GM12873 (cell line): ENCODE results near the gene TOM1L2.

Experiments
- CTCF ChIP-seq: IDR thresholded peaks from 2 replicates; pipeline ENCODE4 v1.5.1; 2012; ENCODE audit warnings: low read depth, mild to moderate bottlenecking, moderate library complexity, low read length, control low read depth; ENCODE audit not compliant: insufficient read depth; ENCODE audit errors: missing control alignments

The TOM1L2 gene

GRCh38 chr17:17972126-17972951 is at the start of gene TOM1L2, which contains the start of gene DRC3:
TOM1L2 (minus strand) TSS chr17:17972400; CDS start chr17:17972313, 87 bp downstream.
DRC3 (plus strand) TSS chr17:17972862; CDS start chr17:17977599, 4,737 bp downstream.
- no peak for TF ChIP-seq CTCF

- TF ChIP-seq CTCF: no peak
These were observed 49.2 kb upstream of the TOM1L2 start for GRCh38 chr17:18021372-18021771.

GRCh38 chr17:18020971-18021370 is 48.8 kb upstream of the TOM1L2 start:
- no peak for TF ChIP-seq CTCF

- no peak for TF ChIP-seq CTCF
These were observed 47.6 kb upstream of the TOM1L2 start for GRCh38 chr17:18019838-18020154.

- TF ChIP-seq CTCF: no peak
These were observed 46.3 kb upstream of the TOM1L2 start for GRCh38 chr17:18018411-18018921.

GRCh38 chr17:18017958-18018357 is 45.8 kb upstream of the TOM1L2 start:
- TF ChIP-seq CTCF: no peak

GRCh38 chr17:18016426-18016825 is 44.2 kb upstream of the TOM1L2 start:
- TF ChIP-seq CTCF: no peak
